Sigmoid colon (tissue), 7 donors: ENCODE measurements around the gene ALDH1A1. TPM values are rescaled to one million over a fixed set of nuclear protein-coding genes. Genes with fewer than 3 reads are reported as not detected.

Source experiments
- DNase-seq: peaks from one replicate; pipeline ENCODE4 v3.0.0-alpha.2; 2019
- H3K27ac ChIP-seq, 4 donors: fragments of 200-600 bp; sonication (generic); one replicate each; pipeline ENCODE4 v1.5.1; 2016 to 2019; ENCODE audit warnings: mild to moderate bottlenecking in 1 of 4
- H3K27me3 ChIP-seq, 3 donors: fragments of 200-600 bp; sonication (generic); one replicate each; pipeline ENCODE4 v1.5.1; 2019; ENCODE audit warnings: mild to moderate bottlenecking in 1 of 3
- H3K36me3 ChIP-seq, 4 donors: fragments of 200-600 bp; sonication (generic); one replicate each; pipeline ENCODE4 v1.5.1; 2016 to 2019
- H3K4me1 ChIP-seq, 4 donors: fragments of 200-600 bp; sonication (generic); one replicate each; pipeline ENCODE4 v1.5.1; 2017 to 2019
- H3K4me3 ChIP-seq, 4 donors: fragments of 200-600 bp; sonication (generic); one replicate each; pipeline ENCODE4 v1.5.1; 2017 to 2019; ENCODE audit warnings: mild to moderate bottlenecking in 2 of 4, moderate library complexity in 1 of 4
- H3K9me3 ChIP-seq, 4 donors: fragments of 200-600 bp in 3 of 4; sonication (generic) in 3 of 4; one replicate each; pipeline versions ENCODE4 v1.5.1 to v1.6.1; 2013 to 2019
- CTCF ChIP-seq, 4 experiments: fragments of 450-650 bp in 3 of 4; fragments of 200-600 bp in 1 of 4; IDR thresholded peaks; one replicate each; pipeline ENCODE4 v1.5.1; 2016 to 2019; ENCODE audit warnings: antibody characterized with exemption in 4 of 4, mild to moderate bottlenecking in 3 of 4, moderate library complexity in 2 of 4
- EP300 ChIP-seq, 4 donors: sonication (generic); formaldehyde crosslinking; IDR thresholded peaks; one replicate each; pipeline ENCODE4 v1.6.1; 2017; ENCODE audit warnings: antibody characterized with exemption in 4 of 4
- POLR2A ChIP-seq, 2 donors: fragments of 450-650 bp; IDR thresholded peaks; one replicate each; pipeline ENCODE4 v1.6.1; 2016; ENCODE audit warnings: antibody characterized with exemption in 2 of 2, mild to moderate bottlenecking in 2 of 2, moderate library complexity in 2 of 2
- POLR2AphosphoS5 ChIP-seq, 4 donors: sonication (generic); formaldehyde crosslinking; IDR thresholded peaks; one replicate each; pipeline ENCODE4 v1.6.1; 2017; ENCODE audit warnings: antibody characterized with exemption in 4 of 4
- WGBS, 2 donors: extraction: QIAGEN DNeasy Blood & Tissue Kit; methylation state at CpG; one replicate each; pipeline ENCODE4 v1.1.7; 2013; 5-methylcytosine and 5-hydroxymethylcytosine counted together
- intact Hi-C: fragments of 100-400 bp; cut with DNase I; formaldehyde crosslinking; loops from one replicate; pipeline ENCODE4 v1.15.1; 2023
- polyA plus RNA-seq, 3 donors: library from polyadenylated mRNA; stranded (reverse); fragments of 200-250 nt; gene quantifications; one replicate each; pipeline ENCODE4 v1.2.3, GENCODE V29; 2013
- total RNA-seq, 4 donors: library from RNA; depleted of rRNA; stranded (reverse); fragments of >200 nt; gene quantifications; one replicate each; pipeline ENCODE4 v1.1.0, GENCODE V29; 2016
- donor health status: healthy with polysubstance abuse.
- donor health status: Bipolar disorder and iron deficiency.
- donor health status: healthy.

Gene ALDH1A1
- total and polyA plus RNA-seq, 7 donors: 52.6 to 353 (median 241) TPM

GRCh38 chr9:72903103-72903502, 49.8 kb downstream of the ALDH1A1 start:
- 84 to 90% methylated on average over 4 of the region's 4 CpGs for WGBS, 2 donors
- no peak for TF ChIP-seq CTCF (IDR thresholded peaks at IDR 0.05)
- TF ChIP-seq EP300 (IDR thresholded peaks at IDR 0.05): no peak
- no peak for TF ChIP-seq POLR2AphosphoS5 (IDR thresholded peaks at IDR 0.05)
- no peak for TF ChIP-seq POLR2A (IDR thresholded peaks at IDR 0.05)

GRCh38 chr9:72902268-72902667, 50.6 kb downstream of the ALDH1A1 start:
- 94 to 95% methylated on average over 1 of the region's 1 CpG for WGBS, 2 donors
- H3K27ac ChIP-seq: peak overlapping the region in 1 of 4 donors; percentile 71
- no peaks in the 10 kb centered on the region for H3K27me3 ChIP-seq
- DNase-seq: no peak
- H3K36me3 ChIP-seq: peaks cover 0 to 45% (median 10%) of the 10 kb centered on the region in 4 donors
- no peaks in the 10 kb centered on the region for H3K9me3 ChIP-seq
- intact Hi-C loops: no loop called here
- peaks cover 0 to 71% (median 35%) of the 10 kb centered on the region in 4 donors for H3K4me1 ChIP-seq
- H3K4me3 ChIP-seq: no peak overlapping the region
- TF ChIP-seq POLR2A (IDR thresholded peaks at IDR 0.05): no peak
- TF ChIP-seq POLR2AphosphoS5 (IDR thresholded peaks at IDR 0.05): no peak
- TF ChIP-seq EP300 (IDR thresholded peaks at IDR 0.05): no peak
- no peak for TF ChIP-seq CTCF (IDR thresholded peaks at IDR 0.05)

More at GRCh38 chr9:72903103-72903502, 49.8 kb downstream of the ALDH1A1 start:
- Histone ChIP-seq H3K9me3 (no peaks in the 10 kb centered on the region), H3K4me1 (peaks cover 0 to 71% (median 32%) of the 10 kb centered on the region in 4 donors), H3K27me3 (no peaks in the 10 kb centered on the region), H3K36me3 (peaks cover 0 to 54% (median 12%) of the 10 kb centered on the region in 4 donors), H3K4me3 (no peak overlapping the region), H3K27ac (no peak overlapping the region)
- DNase-seq: no peak
- intact Hi-C loops: no loop called here

DNA sequence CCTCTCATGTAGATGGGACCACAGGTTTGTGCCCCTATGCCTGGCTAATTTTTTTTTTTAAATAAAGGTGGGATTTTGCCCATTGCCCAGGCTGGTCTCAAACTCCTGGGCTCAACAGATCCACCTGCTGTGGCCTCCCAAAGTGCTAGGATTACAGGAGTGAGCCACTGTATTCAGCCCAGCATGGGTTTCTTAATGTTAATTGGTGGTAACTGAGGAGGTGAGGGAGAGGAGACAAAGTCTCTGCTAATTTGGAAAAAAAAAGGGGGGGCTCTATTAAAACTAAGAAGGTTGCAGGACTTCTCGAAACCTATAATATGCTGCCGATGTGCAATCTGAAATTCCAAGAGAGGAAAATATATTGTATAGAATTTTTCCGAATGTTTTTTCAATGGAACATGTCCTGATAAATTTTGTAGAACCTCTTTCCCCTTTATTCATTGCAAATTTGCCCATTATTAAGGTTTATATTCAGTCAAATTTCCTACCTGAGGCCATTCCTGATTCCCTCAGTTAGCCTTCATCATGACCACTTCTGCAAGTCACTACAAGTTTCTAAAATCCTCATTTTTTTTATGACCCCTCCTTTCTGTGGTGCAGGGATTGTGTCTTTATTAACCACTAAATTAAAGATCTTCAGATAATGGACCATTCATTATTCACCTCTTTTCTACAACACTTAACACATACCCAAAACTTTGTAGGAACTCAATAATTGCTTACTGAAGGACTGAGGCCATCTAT, 52.9 kb downstream of the ALDH1A1 start:
- 94 to 96% methylated on average over 3 of the region's 3 CpGs for WGBS, 2 donors
- no peak overlapping the region for H3K4me3 ChIP-seq
- H3K27me3 ChIP-seq: no peaks in the 10 kb centered on the region
- peak overlapping the region; percentile 17 to 72 (median 56) for H3K27ac ChIP-seq
- intact Hi-C loops: no loop called here
- peaks cover 0 to 23% (median 7%) of the 10 kb centered on the region in 4 donors for H3K36me3 ChIP-seq
- no peak for DNase-seq
- H3K9me3 ChIP-seq: no peaks in the 10 kb centered on the region
- no peak for TF ChIP-seq POLR2A (IDR thresholded peaks at IDR 0.05)
- TF ChIP-seq EP300 (IDR thresholded peaks at IDR 0.05): no peak
- no peak for TF ChIP-seq CTCF (IDR thresholded peaks at IDR 0.05)
- no peak for TF ChIP-seq POLR2AphosphoS5 (IDR thresholded peaks at IDR 0.05)
- peaks cover 0 to 62% (median 33%) of the 10 kb centered on the region in 4 donors for H3K4me1 ChIP-seq

DNA sequence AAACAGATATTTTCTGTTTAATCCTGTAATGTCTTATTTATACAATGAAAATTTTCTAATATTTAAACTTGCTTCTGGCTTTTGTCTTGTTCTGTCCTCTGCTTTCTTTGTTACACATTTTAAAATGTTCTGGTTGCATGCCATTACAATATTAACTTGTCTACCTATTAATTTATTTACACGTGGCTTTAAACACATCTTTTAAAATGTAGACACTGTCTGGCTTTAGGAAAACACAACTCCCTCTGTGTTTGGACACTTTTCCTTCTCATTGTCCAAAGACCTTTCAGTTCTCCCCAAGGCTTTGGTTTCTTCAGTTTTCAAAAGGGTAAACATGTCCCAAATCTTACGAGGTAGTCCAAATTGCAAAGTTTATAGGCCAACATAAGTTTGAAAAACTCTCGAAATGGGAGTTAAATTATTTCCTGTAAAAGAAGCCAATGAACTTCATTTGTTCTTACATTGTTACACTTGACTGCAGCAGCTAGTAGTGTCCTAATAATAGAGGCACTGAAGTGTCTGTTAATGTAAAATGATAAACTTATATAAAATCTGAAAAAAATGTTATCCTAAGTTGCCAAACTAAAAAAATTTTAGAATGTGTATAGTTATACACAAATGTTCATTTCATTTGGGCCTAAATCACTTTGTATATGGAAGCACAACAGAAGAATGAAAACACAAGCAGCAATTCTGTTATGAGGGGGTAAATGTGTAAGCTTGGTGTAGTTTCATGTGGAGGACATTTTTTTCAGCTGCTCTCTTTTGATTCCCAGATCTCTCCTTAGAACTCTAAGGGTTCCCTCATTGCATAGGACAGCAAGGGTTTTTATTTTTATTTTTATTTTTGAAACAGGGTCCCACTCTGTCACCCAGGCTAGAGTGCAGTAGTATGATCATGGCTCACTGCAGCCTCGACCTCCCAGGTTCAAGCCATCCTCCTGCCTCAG, 53.8 kb downstream of the ALDH1A1 start:
- H3K27ac ChIP-seq: peak overlapping the region; percentile 17 to 72 (median 56)
- 78% methylated on average over 4 of the region's 4 CpGs for WGBS, 2 donors
- TF ChIP-seq CTCF (IDR thresholded peaks at IDR 0.05): no peak
- peak; percentile 22 to 85 (median 62) for TF ChIP-seq POLR2AphosphoS5 (IDR thresholded peaks at IDR 0.05)
- TF ChIP-seq POLR2A (IDR thresholded peaks at IDR 0.05): no peak
- no peaks in the 10 kb centered on the region for H3K27me3 ChIP-seq
- DNase-seq: no peak
- no peak overlapping the region for H3K4me3 ChIP-seq
- H3K9me3 ChIP-seq: no peaks in the 10 kb centered on the region
- peaks cover 0 to 57% (median 33%) of the 10 kb centered on the region in 4 donors for H3K4me1 ChIP-seq
- peaks cover 0 to 15% (median 3%) of the 10 kb centered on the region in 4 donors for H3K36me3 ChIP-seq
- intact Hi-C loops: no loop called here
